ENCODE data around the gene SLC9A6. TPM values are rescaled to one million over a fixed set of nuclear protein-coding genes. Genes with fewer than 3 reads are reported as not detected.

SLC9A6 gene
- total and polyA plus RNA-seq, 7 donors: 1.8 to 16.9 (median 12.5) TPM

DNA sequence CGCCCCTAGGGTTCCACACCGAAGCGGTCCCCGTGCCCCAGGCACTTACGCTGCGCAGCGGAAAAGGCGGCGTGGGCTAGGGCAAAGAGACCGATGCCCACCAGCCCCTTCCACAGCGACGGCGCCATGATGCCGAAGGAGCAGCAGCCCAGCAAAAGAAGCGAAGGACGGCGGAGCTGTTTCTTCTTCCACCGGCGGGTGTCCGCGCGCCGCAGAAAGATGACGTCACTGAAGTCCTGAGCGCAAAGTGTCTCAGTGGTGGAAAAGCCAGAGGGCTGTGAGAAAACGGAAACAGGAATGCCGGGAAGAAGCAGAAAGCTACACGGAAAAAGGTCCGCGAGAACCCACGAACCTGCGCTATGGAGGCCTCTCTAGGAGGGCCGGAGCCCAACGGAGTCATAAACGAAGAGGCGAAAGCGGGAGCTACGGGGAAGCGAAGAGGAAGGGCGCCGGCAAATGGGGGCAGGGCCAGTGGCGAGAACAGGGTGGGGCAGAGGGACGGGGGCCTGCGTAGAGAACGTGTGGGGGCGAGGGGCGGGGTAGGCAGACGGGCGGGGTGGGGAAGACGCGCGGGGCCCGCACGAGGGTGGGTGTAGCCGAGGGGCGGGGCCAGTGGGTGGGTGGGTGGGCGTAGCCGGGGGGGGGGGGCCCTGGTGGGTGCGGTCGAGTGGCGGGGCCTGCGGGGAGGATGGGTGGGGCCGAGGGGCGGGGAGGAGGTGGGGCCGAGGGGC lies 11.5 kb upstream of the SLC9A6 start, which contains the start of gene MMGT1:
Gene MMGT1, minus strand, starts transcription at position 441 of the 731 bp plus-strand sequence. Its CDS starts 313 bp downstream, at position 128.
- no peaks in the 10 kb centered on the region for H3K36me3 ChIP-seq
- H3K27me3 ChIP-seq: no peaks in the 10 kb centered on the region
- DNase-seq: peak; percentile 94
- peak within 1 kb of the TSS; percentile 88 to 93 (median 92) for H3K27ac ChIP-seq
- WGBS, 2 donors: 1% methylated on average over 57 to 63 of the region's 65 CpGs
- no peak for TF ChIP-seq EP300 (IDR thresholded peaks at IDR 0.05)
- TF ChIP-seq POLR2AphosphoS5 (IDR thresholded peaks at IDR 0.05): peak; percentile 20 to 75 (median 60)
- peak; percentile 9 to 21 for TF ChIP-seq POLR2A (IDR thresholded peaks at IDR 0.05)
- intact Hi-C loops (cut with DNase I): loop anchor here (5.0 to 10.0 kb wide), 2 partner anchors 449 to 524 kb away; partner anchors contain the start of genes HTATSF1 and INTS6L
- peaks cover 0 to 16% (median 12%) of the 10 kb centered on the region in 4 donors for H3K4me1 ChIP-seq
- peak within 1 kb of the TSS; percentile 53 to 66 (median 63) for H3K4me3 ChIP-seq
- no peaks in the 10 kb centered on the region for H3K9me3 ChIP-seq

- 7% methylated on average over 17 to 29 of the region's 32 CpGs for WGBS, 2 donors
- H3K4me3 ChIP-seq: peak overlapping the region in 3 of 4 donors; percentile 38 to 45 (median 44)
- peak overlapping the region; percentile 71 to 76 (median 72) for H3K27ac ChIP-seq
- intact Hi-C loops (cut with DNase I): loop anchor here (5.0 to 10.0 kb wide), 2 partner anchors 450 to 523 kb away; partner anchors contain the start of genes HTATSF1 and INTS6L
- TF ChIP-seq POLR2AphosphoS5 (IDR thresholded peaks at IDR 0.05) (no peak), CTCF (IDR thresholded peaks at IDR 0.05) (no peak), EP300 (IDR thresholded peaks at IDR 0.05) (no peak), POLR2A (IDR thresholded peaks at IDR 0.05) (no peak)
- H3K36me3 ChIP-seq: no peaks in the 10 kb centered on the region
- no peaks in the 10 kb centered on the region for H3K27me3 ChIP-seq
- DNase-seq: peak; percentile 91
- H3K9me3 ChIP-seq: no peaks in the 10 kb centered on the region
- H3K4me1 ChIP-seq: peaks cover 0 to 16% (median 12%) of the 10 kb centered on the region in 4 donors
Observed at GRCh38 chrX:135974279-135974856, 10.9 kb upstream of the SLC9A6 start.

GRCh38 chrX:135975421-135975820 lies 9.8 kb upstream of the SLC9A6 start:
- Histone ChIP-seq H3K4me1 (peaks cover 0 to 16% (median 12%) of the 10 kb centered on the region in 4 donors), H3K4me3 (no peak overlapping the region), H3K9me3 (no peaks in the 10 kb centered on the region), H3K27ac (no peak overlapping the region), H3K36me3 (no peaks in the 10 kb centered on the region), H3K27me3 (no peaks in the 10 kb centered on the region)
- no peak for TF ChIP-seq CTCF (IDR thresholded peaks at IDR 0.05)
- TF ChIP-seq POLR2A (IDR thresholded peaks at IDR 0.05): no peak
- TF ChIP-seq EP300 (IDR thresholded peaks at IDR 0.05): no peak
- TF ChIP-seq POLR2AphosphoS5 (IDR thresholded peaks at IDR 0.05): no peak
- intact Hi-C loops (cut with DNase I): loop anchor here (10.0 kb wide), 1 partner anchor 451 kb away; the partner anchor contains the start of gene INTS6L
- WGBS, 2 donors: 94 to 97% methylated on average over 1 of the region's 1 CpG
- no peak for DNase-seq

DNA sequence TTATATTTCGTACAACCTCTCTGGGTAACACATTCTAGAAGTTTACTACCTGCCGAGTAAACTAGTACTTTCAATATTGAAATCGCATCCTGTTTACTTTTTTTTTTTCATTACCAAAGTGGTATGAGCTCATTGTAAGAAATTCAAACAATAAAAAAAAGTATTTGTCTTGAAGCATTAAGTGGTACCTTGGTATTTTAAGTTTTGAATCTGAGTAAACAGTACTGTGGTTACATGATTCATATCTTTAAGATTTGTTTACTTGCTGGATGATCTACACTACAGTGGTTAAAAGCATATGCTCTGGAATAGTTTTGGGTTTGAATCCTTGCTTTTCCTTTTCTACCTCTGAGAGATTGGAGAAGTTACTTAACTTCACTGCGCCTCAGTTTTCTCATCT lies 7.6 kb upstream of the SLC9A6 start:
- intact Hi-C loops (cut with DNase I): loop anchor here (10.0 kb wide), 1 partner anchor 453 kb away; the partner anchor contains the start of gene INTS6L
- no peak overlapping the region for H3K4me3 ChIP-seq
- TF ChIP-seq POLR2AphosphoS5 (IDR thresholded peaks at IDR 0.05): no peak
- TF ChIP-seq CTCF (IDR thresholded peaks at IDR 0.05): no peak
- H3K9me3 ChIP-seq: no peaks in the 10 kb centered on the region
- DNase-seq: no peak
- H3K36me3 ChIP-seq: no peaks in the 10 kb centered on the region
- WGBS, 2 donors: 59 to 60% methylated on average over 4 of the region's 4 CpGs
- H3K4me1 ChIP-seq: peaks cover 0 to 4% (median 2%) of the 10 kb centered on the region in 4 donors
- H3K27ac ChIP-seq: no peak overlapping the region
- H3K27me3 ChIP-seq: no peaks in the 10 kb centered on the region

DNA sequence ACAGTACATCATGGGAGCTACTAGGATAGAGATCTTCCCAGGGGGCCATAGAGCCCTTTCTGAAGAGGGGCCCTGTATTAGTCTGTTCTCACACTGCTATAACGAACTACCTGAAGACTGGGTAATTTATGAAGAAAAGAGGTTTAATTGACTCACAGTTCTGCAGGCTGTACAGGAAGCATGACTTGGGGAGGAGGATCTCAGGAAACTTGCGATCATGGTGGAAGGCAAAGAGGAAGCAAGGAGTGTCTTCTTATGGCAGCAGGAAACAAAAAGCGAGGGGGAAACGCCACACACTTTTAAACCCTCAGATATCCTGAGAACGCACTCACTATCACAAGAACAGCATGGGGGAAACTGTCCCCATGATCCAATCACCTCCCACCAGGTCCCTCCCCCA lies 4.2 kb upstream of the SLC9A6 start:
- Histone ChIP-seq H3K27me3 (no peaks in the 10 kb centered on the region), H3K36me3 (no peaks in the 10 kb centered on the region), H3K27ac (no peak overlapping the region), H3K4me1 (peaks cover 0 to 4% (median 0%) of the 10 kb centered on the region in 4 donors), H3K4me3 (no peak overlapping the region), H3K9me3 (no peaks in the 10 kb centered on the region)
- WGBS, 2 donors: 69 to 91% methylated on average over 5 of the region's 5 CpGs
- TF ChIP-seq CTCF (IDR thresholded peaks at IDR 0.05): no peak
- intact Hi-C loops (cut with DNase I): no loop called here
- DNase-seq: no peak
